AG04450 (cell line): ENCODE data around the gene NFIB. TPM values are rescaled to one million over a fixed set of nuclear protein-coding genes. Genes with fewer than 3 reads are reported as not detected.

Experiments
- CTCF ChIA-PET: fragments of 300-600, 350-600 bp; formaldehyde crosslinking; extraction: SDS; loops from one replicate; lab custom pipeline; 2022; ENCODE audit warnings: antibody characterized with exemption, inconsistent platforms; lab: Charles Lee
- POLR2A ChIA-PET: fragments of 350-600 bp; formaldehyde crosslinking; extraction: SDS; loops from one replicate; lab custom pipeline; 2021; ENCODE audit warnings: antibody characterized with exemption, inconsistent platforms; lab: Yijun Ruan, JAX
- DNase-seq: peaks from one replicate; pipeline ENCODE4 v3.0.0-alpha.2; 2011; ENCODE audit warnings: low read depth, low spot score
- H3K27ac ChIP-seq: one replicate; pipeline ENCODE4 v1.5.1; 2012; ENCODE audit warnings: low read depth, low read length, control low read depth
- H3K27me3 ChIP-seq: one replicate; pipeline ENCODE4 v1.6.0; 2012; ENCODE audit warnings: low read length; ENCODE audit not compliant: control insufficient read depth, insufficient read depth
- H3K4me3 ChIP-seq: 2 replicates; pipeline ENCODE4 v1.5.1; 2011; ENCODE audit warnings: mild to moderate bottlenecking, low read depth, low read length, control low read depth
- H3K9me3 ChIP-seq: 2 replicates; pipeline ENCODE4 v1.5.1; 2012; ENCODE audit warnings: low read length; ENCODE audit not compliant: control insufficient read depth, insufficient read depth
- CTCF ChIP-seq: IDR thresholded peaks from 2 replicates; pipeline ENCODE4 v1.5.1; 2011; ENCODE audit warnings: low read depth, low read length, control low read depth, inconsistent platforms
- polyA plus RNA-seq: library from polyadenylated mRNA; depleted of rRNA; stranded (reverse); fragments of >200 nt; gene quantifications from 2 replicates; pipeline ENCODE4 v1.2.3, GENCODE V29; 2011

NFIB gene
- polyA plus RNA-seq, 1 experiment, result 2.2 TPM

- no peak for DNase-seq
- no peak for TF ChIP-seq CTCF
- H3K27me3 ChIP-seq, result no peaks in the 10 kb centered on the region
- peaks cover 2% of the 10 kb centered on the region; the same call in 1 of the 2 replicates for H3K9me3 ChIP-seq
- H3K4me3 ChIP-seq, result no peak overlapping the region
- H3K27ac ChIP-seq, result no peak overlapping the region
- ChIA-PET POLR2A (no interaction called here), CTCF (no interaction called here)
Measured at GRCh38 chr9:14296495-14297113, 17.3 kb downstream of the NFIB start.

- DNase-seq, result no peak
- TF ChIP-seq CTCF, result no peak
- POLR2A ChIA-PET, result no interaction called here
- CTCF ChIA-PET, result no interaction called here
- H3K9me3 ChIP-seq, result peaks cover 2% of the 10 kb centered on the region; the same call in 1 of the 2 replicates
- no peak overlapping the region for H3K27ac ChIP-seq
- no peaks in the 10 kb centered on the region for H3K27me3 ChIP-seq
- no peak overlapping the region for H3K4me3 ChIP-seq
Measured at GRCh38 chr9:14294659-14295058, 19.3 kb downstream of the NFIB start.

- H3K27ac ChIP-seq, result no peak overlapping the region
- DNase-seq, result no peak
- no peak overlapping the region for H3K4me3 ChIP-seq
- POLR2A ChIA-PET, result no interaction called here
- peaks cover 2% of the 10 kb centered on the region; the same call in 1 of the 2 replicates for H3K9me3 ChIP-seq
- CTCF ChIA-PET, result no interaction called here
- H3K27me3 ChIP-seq, result no peaks in the 10 kb centered on the region
- TF ChIP-seq CTCF, result no peak
Measured at GRCh38 chr9:14293801-14294200, 20.1 kb downstream of the NFIB start.

GRCh38 chr9:14292181-14292739 lies 21.7 kb downstream of the NFIB start:
- H3K27ac ChIP-seq, result no peak overlapping the region
- no peak for TF ChIP-seq CTCF
- POLR2A ChIA-PET, result no interaction called here

GRCh38 chr9:14289916-14290315 lies 24.0 kb downstream of the NFIB start:
- Histone ChIP-seq H3K27ac (no peak overlapping the region), H3K4me3 (no peak overlapping the region), H3K9me3 (no peaks in the 10 kb centered on the region), H3K27me3 (no peaks in the 10 kb centered on the region)
- TF ChIP-seq CTCF, result no peak
- ChIA-PET POLR2A (no interaction called here), CTCF (no interaction called here)
- DNase-seq, result no peak

More at GRCh38 chr9:14292181-14292739, 21.7 kb downstream of the NFIB start:
- no peaks in the 10 kb centered on the region for H3K27me3 ChIP-seq
- no peak for DNase-seq
- peaks cover 2% of the 10 kb centered on the region; the same call in 1 of the 2 replicates for H3K9me3 ChIP-seq
- CTCF ChIA-PET, result no interaction called here
- H3K4me3 ChIP-seq, result no peak overlapping the region
